HG03060 (cell line): Measurements from ENCODE around the gene NR2E3.

ENCODE experiments used
- ATAC-seq: cut with Tn5 transposase; IDR thresholded peaks from one replicate; pipeline ENCODE4 v1.9.1; 2021; ENCODE audit warnings: low read depth, moderate number of reproducible peaks; ENCODE audit not compliant: unreplicated experiment

Gene NR2E3

GRCh38 chr15:71810256-71811035, at the start of gene NR2E3:
Gene NR2E3, plus strand, starts transcription at chr15:71810554. Its CDS starts 190 bp downstream, at chr15:71810744.
- no peak for ATAC-seq

GRCh38 chr15:71760852-71761251, 49.5 kb upstream of the NR2E3 start:
- no peak for ATAC-seq

GRCh38 chr15:71761649-71762048, 48.7 kb upstream of the NR2E3 start:
- ATAC-seq = no peak

- ATAC-seq = no peak
Measured at GRCh38 chr15:71768184-71768583, 42.2 kb upstream of the NR2E3 start.

- no peak for ATAC-seq
Measured at GRCh38 chr15:71773206-71773859, 37.0 kb upstream of the NR2E3 start.

GRCh38 chr15:71775856-71776255, 34.5 kb upstream of the NR2E3 start:
- ATAC-seq = no peak

GRCh38 chr15:71776304-71776703, 34.0 kb upstream of the NR2E3 start:
- no peak for ATAC-seq

- no peak for ATAC-seq
Measured at GRCh38 chr15:71777216-71777943, 33.0 kb upstream of the NR2E3 start.

GRCh38 chr15:71779073-71779797, 31.1 kb upstream of the NR2E3 start:
- ATAC-seq = no peak

GRCh38 chr15:71780115-71780976, 30.0 kb upstream of the NR2E3 start:
- no peak for ATAC-seq

- ATAC-seq = no peak
Measured at GRCh38 chr15:71781179-71781964, 29.0 kb upstream of the NR2E3 start.

GRCh38 chr15:71781965-71782265, 28.4 kb upstream of the NR2E3 start:
- no peak for ATAC-seq

- ATAC-seq = no peak
Measured at GRCh38 chr15:71782422-71783165, 27.8 kb upstream of the NR2E3 start.

- ATAC-seq = no peak
Measured at GRCh38 chr15:71784719-71785118, 25.6 kb upstream of the NR2E3 start.

GRCh38 chr15:71785996-71786395, 24.4 kb upstream of the NR2E3 start:
- ATAC-seq = no peak

- no peak for ATAC-seq
Measured at GRCh38 chr15:71786673-71787072, 23.7 kb upstream of the NR2E3 start.

GRCh38 chr15:71788646-71789579, 21.4 kb upstream of the NR2E3 start:
- ATAC-seq = no peak
